Muscle layer of colon (tissue), 2 donors: ENCODE measurements around the gene MARK4.
"Not testable (repeated sequence)": the region's sequence is repeated elsewhere in the genome, so short reads cannot be mapped to it uniquely, and the experiment has no call there.

Experiments used
- H3K27ac ChIP-seq: one replicate; pipeline ENCODE4 v1.7.0; 2013; ENCODE audit warnings: low read depth, mild to moderate bottlenecking, low read length, moderate library complexity
- H3K27me3 ChIP-seq, 2 donors: one replicate each; pipeline ENCODE4 v1.7.0; 2013; ENCODE audit warnings: low read length in 2 of 2, mild to moderate bottlenecking in 2 of 2; ENCODE audit not compliant: insufficient read depth in 2 of 2, control insufficient read depth in 1 of 2
- H3K36me3 ChIP-seq: one replicate; pipeline ENCODE4 v1.7.0; 2013; ENCODE audit warnings: mild to moderate bottlenecking, low read length; ENCODE audit not compliant: insufficient read depth
- H3K4me1 ChIP-seq: one replicate; pipeline ENCODE4 v1.7.0; 2013; ENCODE audit warnings: mild to moderate bottlenecking, low read length; ENCODE audit not compliant: insufficient read depth
- H3K4me3 ChIP-seq, 2 donors: one replicate each; pipeline ENCODE4 v1.7.0; 2013; ENCODE audit warnings: low read length in 2 of 2, low read depth in 1 of 2, mild to moderate bottlenecking in 1 of 2, moderate library complexity in 1 of 2
- H3K9ac ChIP-seq: one replicate; pipeline ENCODE4 v1.7.0; 2013; ENCODE audit warnings: low read length
- H3K9me3 ChIP-seq: one replicate; pipeline ENCODE4 v1.7.0; 2013; ENCODE audit warnings: mild to moderate bottlenecking, low read length
- donor health status: abdominal sarcoma.
- donor health status: Adenocarcinoma of cecum.

The MARK4 gene

GRCh38 chr19:45331411-45331810, 80.3 kb downstream of the MARK4 start:
- no peaks in the 10 kb centered on the region for H3K27me3 ChIP-seq

GRCh38 chr19:45333609-45334303, 82.7 kb downstream of the MARK4 start:
- no peaks in the 10 kb centered on the region for H3K4me1 ChIP-seq
- H3K4me3 ChIP-seq: no peak overlapping the region
- no peak overlapping the region for H3K9ac ChIP-seq
- no peak overlapping the region for H3K27ac ChIP-seq
- no peaks in the 10 kb centered on the region for H3K9me3 ChIP-seq
- no peaks in the 10 kb centered on the region for H3K27me3 ChIP-seq
- no peaks in the 10 kb centered on the region for H3K36me3 ChIP-seq

More at GRCh38 chr19:45331411-45331810, 80.3 kb downstream of the MARK4 start:
- H3K4me3 ChIP-seq: no peak overlapping the region
- H3K4me1 ChIP-seq: no peaks in the 10 kb centered on the region
- no peak overlapping the region for H3K27ac ChIP-seq
- no peak overlapping the region for H3K9ac ChIP-seq
- H3K36me3 ChIP-seq: no peaks in the 10 kb centered on the region
- no peaks in the 10 kb centered on the region for H3K9me3 ChIP-seq

- not testable (repeated sequence) for H3K36me3 ChIP-seq, H3K9me3 ChIP-seq
These were observed 83.8 kb downstream of the MARK4 start for GRCh38 chr19:45334881-45335280.

DNA sequence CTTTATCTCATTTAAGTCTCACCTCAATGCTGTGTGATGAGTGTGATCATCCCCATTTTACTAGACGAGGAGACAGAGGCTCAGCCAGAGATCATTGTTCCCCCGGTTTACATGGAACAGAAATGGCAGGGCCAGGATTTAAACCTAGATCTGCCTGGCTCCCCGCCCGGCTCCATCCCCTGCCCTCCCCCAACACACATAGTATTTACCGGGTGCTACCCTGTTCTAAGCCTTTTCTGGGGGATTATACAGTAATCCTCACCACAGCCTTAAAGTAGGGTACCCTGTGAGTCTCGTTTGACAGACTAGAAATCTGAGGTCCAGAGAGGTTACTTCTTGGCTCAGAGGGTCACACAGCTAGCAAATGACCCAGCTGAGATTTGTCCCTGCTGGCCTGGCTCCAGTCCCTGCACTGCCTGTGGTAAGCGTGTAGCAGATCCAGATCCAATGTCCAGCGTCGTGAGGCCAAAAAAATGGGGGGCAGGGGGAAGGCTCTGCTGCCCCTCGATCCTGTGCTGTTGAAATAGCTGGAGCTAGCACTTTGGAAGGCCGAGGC, 85.7 kb downstream of the MARK4 start:
- Histone ChIP-seq H3K27me3 (peaks cover 15 to 18% of the 10 kb centered on the region in 2 donors), H3K9me3 (no peaks in the 10 kb centered on the region), H3K36me3 (no peaks in the 10 kb centered on the region), H3K4me1 (no peaks in the 10 kb centered on the region), H3K9ac (no peak overlapping the region), H3K27ac (no peak overlapping the region), H3K4me3 (no peak overlapping the region)

More at GRCh38 chr19:45334881-45335280, 83.8 kb downstream of the MARK4 start:
- not testable (repeated sequence) for H3K27me3 ChIP-seq, H3K4me1 ChIP-seq, H3K4me3 ChIP-seq, H3K27ac ChIP-seq, H3K9ac ChIP-seq

- no peaks in the 10 kb centered on the region for H3K9me3 ChIP-seq
- H3K27me3 ChIP-seq: peaks cover 16 to 18% of the 10 kb centered on the region in 2 donors
- no peaks in the 10 kb centered on the region for H3K4me1 ChIP-seq
- no peak overlapping the region for H3K9ac ChIP-seq
- H3K36me3 ChIP-seq: no peaks in the 10 kb centered on the region
- H3K27ac ChIP-seq: no peak overlapping the region
- H3K4me3 ChIP-seq: no peak overlapping the region
These were observed 88.6 kb downstream of the MARK4 start for GRCh38 chr19:45339629-45340028.

DNA sequence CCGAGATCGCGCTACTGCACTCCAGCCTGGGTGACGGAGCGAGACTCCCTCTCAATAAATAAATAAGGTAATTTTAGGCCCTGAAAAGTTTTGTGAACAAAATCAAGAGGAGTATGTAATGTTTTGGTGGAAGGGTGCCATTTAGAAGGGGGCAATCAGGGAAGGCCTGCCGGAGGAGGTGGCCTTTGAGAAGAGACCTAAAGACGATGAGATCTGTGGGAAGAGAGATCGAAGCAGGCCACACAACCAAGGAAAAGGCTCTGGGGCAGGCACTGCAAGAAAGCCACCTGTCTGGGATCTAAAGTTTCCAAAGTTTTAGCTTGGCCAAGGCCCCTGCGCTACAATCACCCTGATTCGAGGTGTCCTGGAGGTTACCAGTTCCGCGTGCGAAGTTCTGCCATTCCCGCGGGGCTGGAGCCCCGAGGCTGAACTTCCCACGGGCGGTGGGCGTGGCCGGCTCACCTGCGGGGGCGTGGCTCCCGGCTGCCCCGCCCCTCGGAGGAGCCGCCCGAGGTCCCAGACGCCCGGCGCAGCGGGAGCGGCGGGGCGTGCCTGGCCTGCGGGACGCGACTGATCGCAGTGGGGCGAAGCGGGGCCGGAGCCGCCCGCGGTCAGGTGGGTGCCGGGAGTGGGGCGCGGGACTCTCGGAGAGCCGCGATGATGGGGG, 89.3 kb downstream of the MARK4 start, which contains the start of gene KLC3:
TSS of gene KLC3 (plus strand) at position 519 of the 667 bp plus-strand sequence. CDS start 4,792 bp downstream, outside the sequence.
- no peaks in the 10 kb centered on the region for H3K4me1 ChIP-seq
- peaks cover 16 to 20% of the 10 kb centered on the region in 2 donors for H3K27me3 ChIP-seq
- H3K36me3 ChIP-seq: no peaks in the 10 kb centered on the region
- H3K27ac ChIP-seq: no peak within 1 kb of the TSS
- H3K9ac ChIP-seq: no peak within 1 kb of the TSS
- no peaks in the 10 kb centered on the region for H3K9me3 ChIP-seq
- H3K4me3 ChIP-seq: no peak within 1 kb of the TSS

GRCh38 chr19:45340899-45341453, 89.9 kb downstream of the MARK4 start:
- no peaks in the 10 kb centered on the region for H3K4me1 ChIP-seq
- no peaks in the 10 kb centered on the region for H3K36me3 ChIP-seq
- H3K9me3 ChIP-seq: no peaks in the 10 kb centered on the region
- H3K9ac ChIP-seq: no peak overlapping the region
- H3K27ac ChIP-seq: no peak overlapping the region
- H3K27me3 ChIP-seq: peaks cover 16 to 25% of the 10 kb centered on the region in 2 donors
- H3K4me3 ChIP-seq: no peak overlapping the region

- Histone ChIP-seq H3K36me3 (no peaks in the 10 kb centered on the region), H3K4me1 (no peaks in the 10 kb centered on the region), H3K27me3 (peaks cover 20 to 45% of the 10 kb centered on the region in 2 donors), H3K9ac (no peak overlapping the region), H3K4me3 (no peak overlapping the region), H3K9me3 (no peaks in the 10 kb centered on the region), H3K27ac (no peak overlapping the region)
These were observed 91.8 kb downstream of the MARK4 start for GRCh38 chr19:45342911-45343310.

DNA sequence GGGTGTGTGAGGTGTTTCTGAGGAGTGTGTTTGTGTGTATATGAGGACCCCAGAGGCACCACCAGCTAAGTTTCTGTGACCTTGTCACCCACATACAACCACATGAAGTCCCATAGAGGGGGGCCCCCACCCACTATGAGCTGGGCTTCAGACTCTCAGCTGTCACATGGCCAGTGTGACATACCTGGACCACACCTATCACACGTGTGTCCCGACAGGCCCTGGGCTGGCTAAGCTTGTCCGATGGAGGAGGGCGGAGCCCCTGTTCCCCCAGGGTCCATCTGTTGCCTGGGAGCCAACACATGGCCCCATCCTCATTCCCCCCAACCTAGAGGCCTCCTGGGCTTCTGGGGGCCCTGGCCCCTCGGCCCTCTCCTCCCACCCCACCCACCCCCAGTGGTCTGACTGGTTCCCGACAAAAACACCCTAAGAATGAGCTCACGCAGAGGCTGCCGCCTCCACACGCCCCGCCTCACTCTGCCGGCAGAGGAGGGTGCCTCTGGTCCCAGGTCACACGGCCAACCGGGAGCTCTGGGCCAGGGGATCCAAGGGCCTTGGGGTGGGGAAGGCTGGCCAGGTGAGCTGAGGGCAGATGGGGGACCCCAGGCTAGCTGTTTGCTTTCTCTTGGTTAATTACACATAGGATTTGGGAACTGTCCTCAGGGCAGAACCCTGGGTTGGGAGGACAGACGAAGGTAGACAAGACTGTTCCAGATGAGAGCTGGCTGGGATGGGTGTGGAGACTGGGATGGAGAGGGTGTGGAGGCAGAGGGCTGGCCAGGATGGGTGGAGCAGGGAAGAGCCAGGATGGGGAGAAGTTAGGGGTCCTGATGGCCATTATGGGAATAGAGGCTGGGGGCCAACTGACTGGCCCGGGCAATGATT, 93.8 kb downstream of the MARK4 start:
- Histone ChIP-seq H3K27ac (no peak overlapping the region), H3K4me1 (no peaks in the 10 kb centered on the region), H3K9me3 (no peaks in the 10 kb centered on the region), H3K9ac (no peak overlapping the region), H3K36me3 (no peaks in the 10 kb centered on the region), H3K4me3 (no peak overlapping the region), H3K27me3 (peaks cover 20 to 40% of the 10 kb centered on the region in 2 donors)

DNA sequence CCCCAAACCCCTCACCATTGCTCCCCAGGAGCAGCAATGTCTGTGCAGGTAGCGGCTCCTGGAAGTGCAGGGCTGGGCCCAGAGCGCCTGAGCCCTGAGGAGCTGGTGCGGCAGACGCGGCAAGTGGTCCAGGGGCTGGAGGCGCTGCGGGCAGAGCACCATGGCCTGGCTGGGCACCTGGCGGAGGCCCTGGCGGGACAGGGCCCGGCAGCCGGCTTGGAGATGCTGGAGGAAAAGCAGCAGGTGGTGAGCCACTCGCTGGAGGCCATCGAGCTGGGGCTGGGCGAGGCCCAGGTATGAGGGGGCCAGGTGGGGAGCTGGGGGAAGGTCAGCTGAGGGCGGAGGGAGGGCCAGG, 94.4 kb downstream of the MARK4 start:
- no peaks in the 10 kb centered on the region for H3K9me3 ChIP-seq
- H3K36me3 ChIP-seq: no peaks in the 10 kb centered on the region
- H3K4me3 ChIP-seq: no peak overlapping the region
- no peaks in the 10 kb centered on the region for H3K4me1 ChIP-seq
- H3K27me3 ChIP-seq: peaks cover 15 to 34% of the 10 kb centered on the region in 2 donors
- no peak overlapping the region for H3K9ac ChIP-seq
- H3K27ac ChIP-seq: no peak overlapping the region

DNA sequence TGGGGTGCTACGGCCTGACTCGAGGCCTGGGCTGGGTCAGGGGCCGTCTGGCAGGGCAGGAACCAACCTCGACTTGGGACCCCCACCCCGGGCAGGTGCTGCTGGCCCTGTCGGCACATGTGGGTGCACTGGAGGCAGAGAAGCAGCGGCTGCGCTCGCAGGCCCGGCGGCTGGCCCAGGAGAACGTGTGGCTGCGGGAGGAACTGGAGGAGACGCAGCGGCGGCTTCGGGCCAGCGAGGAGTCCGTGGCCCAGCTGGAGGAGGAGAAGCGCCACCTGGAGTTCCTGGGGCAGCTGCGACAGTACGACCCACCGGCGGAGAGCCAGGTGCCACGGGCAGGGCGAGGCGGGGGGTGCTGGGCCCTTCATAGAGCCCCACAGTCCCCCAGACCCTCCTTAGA, 95.4 kb downstream of the MARK4 start:
- Histone ChIP-seq H3K36me3 (no peaks in the 10 kb centered on the region), H3K9ac (no peak overlapping the region), H3K4me3 (no peak overlapping the region)

More for the DNA sequence above, 95.4 kb downstream of the MARK4 start:
- H3K4me1 ChIP-seq: no peaks in the 10 kb centered on the region
- no peaks in the 10 kb centered on the region for H3K9me3 ChIP-seq
- H3K27ac ChIP-seq: no peak overlapping the region
- H3K27me3 ChIP-seq: peaks cover 7 to 27% of the 10 kb centered on the region in 2 donors
